Left lung (tissue), 10 donors: ENCODE data around the gene ZNF333. TPM values are rescaled to one million over a fixed set of nuclear protein-coding genes. Genes with fewer than 3 reads are reported as not detected.

Experiments
- ATAC-seq: fragments of 200-7000 bp; cut with Tn5 transposase; one replicate; pipeline ENCODE4 v1.9.1; 2020; ENCODE audit warnings: moderate library complexity
- DNase-seq, 4 donors: peaks; one replicate each; pipeline ENCODE4 v3.0.0-alpha.2; 2013 to 2020
- H3K27ac ChIP-seq, 2 donors: fragments of 200-600 bp; sonication (generic) in 1 of 2; one replicate each; pipeline versions ENCODE4 v1.5.0 to v1.8.0; 2020 to 2021
- H3K27me3 ChIP-seq, 2 donors: fragments of 200-600 bp; sonication (generic) in 1 of 2; one replicate each; pipeline versions ENCODE4 v1.5.0 to v1.8.0; 2020 to 2021
- H3K36me3 ChIP-seq, 2 donors: fragments of 200-600 bp; sonication (generic) in 1 of 2; one replicate each; pipeline versions ENCODE4 v1.5.0 to v1.8.0; 2020 to 2021
- H3K4me1 ChIP-seq, 2 donors: fragments of 200-600 bp; one replicate each; pipeline ENCODE4 v1.8.0; 2021
- H3K4me3 ChIP-seq, 2 donors: fragments of 200-600 bp; sonication (generic) in 1 of 2; one replicate each; pipeline versions ENCODE4 v1.5.0 to v1.8.0; 2020 to 2021; ENCODE audit warnings: mild to moderate bottlenecking in 1 of 2
- H3K9me3 ChIP-seq, 2 donors: fragments of 200-600 bp; sonication (generic) in 1 of 2; one replicate each; pipeline versions ENCODE4 v1.5.0 to v1.8.0; 2020 to 2021
- intact Hi-C, 2 donors: fragments of 100-400 bp; cut with DNase I; formaldehyde crosslinking; loops; one replicate each; pipeline versions ENCODE4 v1.11.2 to v1.14.2; 2022
- polyA plus RNA-seq, 6 donors: library from polyadenylated mRNA; unstranded; fragments of 120-200 nt; gene quantifications; one replicate each; pipeline ENCODE4 v1.2.1, GENCODE V29; 2013; ENCODE audit not compliant: insufficient read length in 6 of 6
- total RNA-seq, 2 donors: library from RNA; stranded (reverse); fragmentation: NEBNext Ultra II Directional; extraction: Animal tissue kit (Norgen Biotek cat#: 25700); gene quantifications; one replicate each; pipeline ENCODE4 v1.2.1, GENCODE V29; 2021
- TF ChIP-seq, protein P1 (sequence below), 2 donors: fragments of 200-600 bp; sonication (generic) in 1 of 2; IDR thresholded peaks; one replicate each; pipeline versions ENCODE4 v1.5.0 to v1.8.0; 2021; ENCODE audit warnings: antibody characterized with exemption in 2 of 2
- donor health status: DM: no; HTN: yes; CAD: no.
- donor health status: DM: no; HTN: no; CAD: no.

ZNF333 gene
- total and polyA plus RNA-seq, 8 donors: 11.7 to 38.7 (median 35.6) TPM

DNA sequence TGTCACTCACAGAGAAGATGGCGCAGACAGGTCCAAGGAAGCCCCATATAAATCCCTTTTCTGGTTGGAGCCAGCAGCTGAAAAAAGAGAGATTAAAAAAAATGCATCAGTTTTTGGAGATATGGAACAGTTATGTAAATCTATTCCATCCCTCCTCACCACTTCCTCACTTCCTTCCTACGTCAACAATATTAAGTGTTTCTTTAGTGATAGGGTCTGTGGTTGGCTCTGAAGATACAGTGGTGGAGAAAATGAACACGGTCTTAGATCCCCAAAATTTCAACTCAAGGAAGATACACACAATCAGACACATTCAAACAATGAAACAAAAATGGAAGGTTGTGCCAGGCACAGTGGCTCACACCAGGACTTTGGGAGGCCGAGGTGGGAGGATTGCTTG lies 57.0 kb downstream of the ZNF333 start:
- no peak overlapping the region for H3K4me3 ChIP-seq
- TF ChIP-seq, protein P1, sequence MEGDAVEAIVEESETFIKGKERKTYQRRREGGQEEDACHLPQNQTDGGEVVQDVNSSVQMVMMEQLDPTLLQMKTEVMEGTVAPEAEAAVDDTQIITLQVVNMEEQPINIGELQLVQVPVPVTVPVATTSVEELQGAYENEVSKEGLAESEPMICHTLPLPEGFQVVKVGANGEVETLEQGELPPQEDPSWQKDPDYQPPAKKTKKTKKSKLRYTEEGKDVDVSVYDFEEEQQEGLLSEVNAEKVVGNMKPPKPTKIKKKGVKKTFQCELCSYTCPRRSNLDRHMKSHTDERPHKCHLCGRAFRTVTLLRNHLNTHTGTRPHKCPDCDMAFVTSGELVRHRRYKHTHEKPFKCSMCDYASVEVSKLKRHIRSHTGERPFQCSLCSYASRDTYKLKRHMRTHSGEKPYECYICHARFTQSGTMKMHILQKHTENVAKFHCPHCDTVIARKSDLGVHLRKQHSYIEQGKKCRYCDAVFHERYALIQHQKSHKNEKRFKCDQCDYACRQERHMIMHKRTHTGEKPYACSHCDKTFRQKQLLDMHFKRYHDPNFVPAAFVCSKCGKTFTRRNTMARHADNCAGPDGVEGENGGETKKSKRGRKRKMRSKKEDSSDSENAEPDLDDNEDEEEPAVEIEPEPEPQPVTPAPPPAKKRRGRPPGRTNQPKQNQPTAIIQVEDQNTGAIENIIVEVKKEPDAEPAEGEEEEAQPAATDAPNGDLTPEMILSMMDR (IDR thresholded peaks at IDR 0.05): no peak
- H3K27me3 ChIP-seq: no peaks in the 10 kb centered on the region
- H3K9me3 ChIP-seq: no peaks in the 10 kb centered on the region
- H3K27ac ChIP-seq: no peak overlapping the region
- peaks cover 0 to 86% of the 10 kb centered on the region in 2 donors for H3K36me3 ChIP-seq
- ATAC-seq (no peak), DNase-seq (no peak)
- no peaks in the 10 kb centered on the region for H3K4me1 ChIP-seq
- intact Hi-C loops: no loop called here

DNA sequence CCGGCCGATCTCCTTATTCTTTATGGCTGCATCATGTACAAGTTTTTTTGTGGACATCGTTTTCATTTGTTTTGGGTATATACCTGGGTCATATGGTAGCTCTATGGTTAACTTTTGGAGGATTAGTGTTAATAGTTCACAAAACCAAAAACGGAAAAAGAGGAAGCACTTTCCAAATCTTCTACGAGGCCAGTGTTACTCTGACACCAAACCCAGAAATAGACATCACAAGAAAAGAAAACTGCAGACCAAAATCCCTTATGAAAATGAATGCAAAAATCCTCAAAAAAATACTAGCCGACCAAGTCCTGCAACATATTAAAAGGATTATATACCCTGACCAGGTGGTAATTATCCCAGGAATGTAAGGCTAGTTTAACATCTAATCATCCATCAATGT lies 58.8 kb downstream of the ZNF333 start:
- Histone ChIP-seq H3K36me3 (peaks cover 0 to 86% of the 10 kb centered on the region in 2 donors), H3K27me3 (no peaks in the 10 kb centered on the region), H3K9me3 (no peaks in the 10 kb centered on the region), H3K4me3 (no peak overlapping the region), H3K27ac (no peak overlapping the region), H3K4me1 (no peaks in the 10 kb centered on the region)
- intact Hi-C loops: no loop called here
- no peak for ATAC-seq
- no peak for DNase-seq
- TF ChIP-seq, protein P1 (IDR thresholded peaks at IDR 0.05): no peak

DNA sequence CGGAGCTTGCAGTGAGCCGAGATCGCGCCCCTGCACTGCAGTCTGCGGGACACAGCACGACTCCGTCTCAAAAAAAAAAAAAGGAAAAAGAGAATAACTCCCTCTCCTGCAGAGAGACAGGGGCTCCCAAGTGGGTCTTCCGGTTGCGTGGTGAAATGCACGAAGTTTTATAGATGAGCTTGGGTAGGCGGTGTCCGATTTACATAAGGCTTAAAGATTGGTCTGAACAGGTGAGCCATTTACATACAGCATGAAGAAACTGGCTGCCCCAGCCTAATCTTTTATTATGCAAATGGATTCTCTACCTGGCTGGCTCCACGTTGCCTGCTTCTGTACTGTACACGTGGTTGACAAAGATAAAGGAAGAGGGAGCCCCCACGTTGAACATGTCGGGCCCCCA lies 69.0 kb downstream of the ZNF333 start:
- Histone ChIP-seq H3K9me3 (no peaks in the 10 kb centered on the region), H3K27ac (no peak overlapping the region), H3K27me3 (peaks cover 0 to 7% of the 10 kb centered on the region in 2 donors), H3K4me3 (no peak overlapping the region), H3K4me1 (no peaks in the 10 kb centered on the region), H3K36me3 (peaks cover 0 to 68% of the 10 kb centered on the region in 2 donors)
- intact Hi-C loops: no loop called here
- TF ChIP-seq, protein P1 (IDR thresholded peaks at IDR 0.05): no peak
- ATAC-seq: peak; percentile 26
- no peak for DNase-seq

DNA sequence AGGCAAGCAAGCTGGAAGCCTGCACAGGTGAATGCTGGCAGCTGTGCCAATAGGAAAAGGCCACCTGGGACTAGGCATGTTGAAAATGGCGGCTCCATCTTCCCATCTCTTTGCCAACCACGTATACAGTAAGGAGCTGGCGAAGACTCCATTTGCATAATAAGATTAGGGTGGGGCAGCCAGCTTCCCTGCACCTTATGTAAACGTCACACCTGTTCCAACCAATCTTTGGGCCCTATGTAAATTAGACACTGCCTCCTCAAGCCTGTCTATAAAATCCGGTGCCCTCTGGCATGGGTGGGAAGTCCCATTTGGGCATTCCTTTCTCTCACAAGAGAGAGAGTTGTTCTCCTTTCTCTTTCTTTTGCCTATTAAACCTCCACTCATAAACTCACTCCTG lies 71.8 kb downstream of the ZNF333 start:
- Histone ChIP-seq H3K27ac (no peak overlapping the region), H3K27me3 (peaks cover 0 to 20% of the 10 kb centered on the region in 2 donors), H3K36me3 (peaks cover 0 to 70% of the 10 kb centered on the region in 2 donors), H3K4me1 (peaks cover 0 to 3% of the 10 kb centered on the region in 2 donors), H3K4me3 (no peak overlapping the region), H3K9me3 (no peaks in the 10 kb centered on the region)
- intact Hi-C loops: no loop called here
- DNase-seq (no peak), ATAC-seq (no peak)
- TF ChIP-seq, protein P1 (IDR thresholded peaks at IDR 0.05): no peak

DNA sequence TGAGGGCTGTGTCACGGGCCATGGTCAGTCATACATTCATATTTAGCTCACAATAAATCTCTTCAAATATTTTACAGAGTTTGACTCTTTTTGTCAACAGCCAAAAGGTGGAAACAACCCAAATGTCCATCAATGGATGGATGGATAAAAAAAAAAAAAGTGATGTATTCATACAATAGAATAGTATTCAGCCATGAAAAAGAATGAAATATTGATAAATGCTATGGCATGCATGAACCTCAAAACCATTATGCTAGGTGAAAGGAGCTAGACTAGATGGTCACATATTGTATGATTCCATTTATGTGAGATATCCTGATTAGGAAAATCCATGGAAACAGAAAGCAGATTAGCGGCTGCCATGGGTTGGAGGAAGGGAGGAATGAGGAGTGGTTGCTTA lies 72.3 kb downstream of the ZNF333 start:
- H3K9me3 ChIP-seq: no peaks in the 10 kb centered on the region
- peaks cover 0 to 3% of the 10 kb centered on the region in 2 donors for H3K4me1 ChIP-seq
- DNase-seq (no peak), ATAC-seq (no peak)
- peaks cover 0 to 20% of the 10 kb centered on the region in 2 donors for H3K27me3 ChIP-seq
- H3K27ac ChIP-seq: no peak overlapping the region
- TF ChIP-seq, protein P1 (IDR thresholded peaks at IDR 0.05): no peak
- intact Hi-C loops: no loop called here
- H3K36me3 ChIP-seq: peaks cover 0 to 74% of the 10 kb centered on the region in 2 donors
- no peak overlapping the region for H3K4me3 ChIP-seq
